NCI-H146 treated with DMSO at 0.1 percent for 48 hours (cell line): ENCODE results near the gene ARHGEF16.

Source experiments
- DNase-seq: peaks from one replicate; lab custom pipeline; 2025; ENCODE audit not compliant: unreplicated experiment; lab: John Stamatoyannopoulos, UW

Gene ARHGEF16

GRCh38 chr1:3479511-3480368 is 25.3 kb downstream of the ARHGEF16 start:
- no peak for DNase-seq

- DNase-seq = no peak
These were observed 25.9 kb downstream of the ARHGEF16 start for GRCh38 chr1:3480369-3480719.

- DNase-seq = no peak
These were observed 26.6 kb downstream of the ARHGEF16 start for GRCh38 chr1:3481046-3481445.

GRCh38 chr1:3481836-3482375 is 27.4 kb downstream of the ARHGEF16 start:
- no peak for DNase-seq

GRCh38 chr1:3482378-3482849 is 27.9 kb downstream of the ARHGEF16 start:
- DNase-seq = no peak

GRCh38 chr1:3483380-3483779 is 28.9 kb downstream of the ARHGEF16 start:
- DNase-seq = no peak

GRCh38 chr1:3483801-3484444 is 29.5 kb downstream of the ARHGEF16 start:
- no peak for DNase-seq

GRCh38 chr1:3485016-3485415 is 30.6 kb downstream of the ARHGEF16 start:
- no peak for DNase-seq

GRCh38 chr1:3488432-3488831 is 34.0 kb downstream of the ARHGEF16 start:
- no peak for DNase-seq

- no peak for DNase-seq
These were observed 35.7 kb downstream of the ARHGEF16 start for GRCh38 chr1:3490046-3490745.

GRCh38 chr1:3491291-3492246 is 37.1 kb downstream of the ARHGEF16 start:
- DNase-seq = no peak

GRCh38 chr1:3492545-3493246 is 38.2 kb downstream of the ARHGEF16 start:
- DNase-seq = no peak

- no peak for DNase-seq
These were observed 40.1 kb downstream of the ARHGEF16 start for GRCh38 chr1:3494321-3495308.

- no peak for DNase-seq
These were observed 41.6 kb downstream of the ARHGEF16 start for GRCh38 chr1:3495776-3496745.

- DNase-seq = no peak
These were observed 42.5 kb downstream of the ARHGEF16 start for GRCh38 chr1:3496916-3497315.

GRCh38 chr1:3497521-3497920 is 43.1 kb downstream of the ARHGEF16 start:
- DNase-seq = no peak

- DNase-seq = no peak
These were observed 43.9 kb downstream of the ARHGEF16 start for GRCh38 chr1:3498246-3498930.
